ENCODE data around the gene PRDM16. TPM values are rescaled to one million over a fixed set of nuclear protein-coding genes. Genes with fewer than 3 reads are reported as not detected.

Gene PRDM16
- total RNA-seq, 2 experiments from 2014 or later = not detected

- DNase-seq (ENCODE audit: low spot score) = no peak
- Histone ChIP-seq H3K4me2 (ENCODE audit: low read length) (no peak overlapping the region), H3K4me1 (ENCODE audit: insufficient read depth, low read length, poor library complexity, severe bottlenecking) (no peaks in the 10 kb centered on the region), H3K4me3 (ENCODE audit: low read depth, low read length, poor library complexity, severe bottlenecking) (no peak overlapping the region), H3K79me2 (ENCODE audit: insufficient read depth, low read depth, low read length) (no peaks in the 10 kb centered on the region), H3K27ac (ENCODE audit: low read depth, low read length, poor library complexity, severe bottlenecking) (no peak overlapping the region), H3K36me3 (ENCODE audit: insufficient read depth, low read length) (no peaks in the 10 kb centered on the region), H3K9me3 (ENCODE audit: low read length) (no peaks in the 10 kb centered on the region), H3K9me2 (ENCODE audit: insufficient read depth, low read length) (no peaks in the 10 kb centered on the region), H2AFZ (ENCODE audit: low read length) (no peak overlapping the region), H4K20me1 (ENCODE audit: insufficient read depth, low read length) (no peaks in the 10 kb centered on the region)
- intact Hi-C loops (cut with micrococcal nuclease; ENCODE audit: unreplicated experiment) = no loop called here
- TF ChIP-seq, protein P1, sequence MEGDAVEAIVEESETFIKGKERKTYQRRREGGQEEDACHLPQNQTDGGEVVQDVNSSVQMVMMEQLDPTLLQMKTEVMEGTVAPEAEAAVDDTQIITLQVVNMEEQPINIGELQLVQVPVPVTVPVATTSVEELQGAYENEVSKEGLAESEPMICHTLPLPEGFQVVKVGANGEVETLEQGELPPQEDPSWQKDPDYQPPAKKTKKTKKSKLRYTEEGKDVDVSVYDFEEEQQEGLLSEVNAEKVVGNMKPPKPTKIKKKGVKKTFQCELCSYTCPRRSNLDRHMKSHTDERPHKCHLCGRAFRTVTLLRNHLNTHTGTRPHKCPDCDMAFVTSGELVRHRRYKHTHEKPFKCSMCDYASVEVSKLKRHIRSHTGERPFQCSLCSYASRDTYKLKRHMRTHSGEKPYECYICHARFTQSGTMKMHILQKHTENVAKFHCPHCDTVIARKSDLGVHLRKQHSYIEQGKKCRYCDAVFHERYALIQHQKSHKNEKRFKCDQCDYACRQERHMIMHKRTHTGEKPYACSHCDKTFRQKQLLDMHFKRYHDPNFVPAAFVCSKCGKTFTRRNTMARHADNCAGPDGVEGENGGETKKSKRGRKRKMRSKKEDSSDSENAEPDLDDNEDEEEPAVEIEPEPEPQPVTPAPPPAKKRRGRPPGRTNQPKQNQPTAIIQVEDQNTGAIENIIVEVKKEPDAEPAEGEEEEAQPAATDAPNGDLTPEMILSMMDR (conservative IDR thresholded peaks at IDR 0.05; ENCODE audit: low read length) = no peak
- TF ChIP-seq EZH2phosphoT487 (IDR thresholded peaks at IDR 0.05; ENCODE audit: borderline replicate concordance, low read depth, low read length) = no peak
- POLR2A ChIA-PET = no interaction called here
- CTCF ChIA-PET (ENCODE audit: unreplicated experiment) = no interaction called here
- no TSS peak for BruUV-seq (replicated peaks)
Measured at GRCh38 chr1:3236361-3236760, 167.4 kb downstream of the PRDM16 start.

DNA sequence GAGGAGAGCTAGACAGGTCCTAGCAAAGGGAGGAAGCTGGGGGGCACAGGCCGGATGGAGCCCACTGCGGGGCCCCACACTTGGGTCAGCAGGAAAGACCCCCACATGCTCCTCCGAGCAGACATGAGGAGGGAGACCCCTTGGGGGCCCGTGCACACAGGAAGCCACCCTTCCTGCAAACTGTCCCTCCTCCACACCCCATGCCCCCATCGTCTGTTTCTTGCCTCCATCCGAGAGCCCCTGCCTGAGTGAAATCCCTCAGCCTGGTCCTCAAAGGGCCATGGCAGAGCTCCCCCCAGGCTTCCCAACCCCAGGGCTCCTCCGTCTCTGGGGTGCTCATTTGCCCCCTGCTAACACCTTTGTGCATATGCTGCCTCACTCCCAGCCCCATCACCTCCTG, 168.0 kb downstream of the PRDM16 start:
- Histone ChIP-seq H3K4me3 (ENCODE audit: low read depth, low read length, poor library complexity, severe bottlenecking) (no peak overlapping the region), H3K36me3 (ENCODE audit: insufficient read depth, low read length) (no peaks in the 10 kb centered on the region), H3K27ac (ENCODE audit: low read depth, low read length, poor library complexity, severe bottlenecking) (no peak overlapping the region), H3K79me2 (ENCODE audit: insufficient read depth, low read depth, low read length) (no peaks in the 10 kb centered on the region), H3K4me2 (ENCODE audit: low read length) (no peak overlapping the region), H3K9me3 (ENCODE audit: low read length) (no peaks in the 10 kb centered on the region), H4K20me1 (ENCODE audit: insufficient read depth, low read length) (no peaks in the 10 kb centered on the region), H3K9me2 (ENCODE audit: insufficient read depth, low read length) (no peaks in the 10 kb centered on the region), H3K4me1 (ENCODE audit: insufficient read depth, low read length, poor library complexity, severe bottlenecking) (no peaks in the 10 kb centered on the region), H2AFZ (ENCODE audit: low read length) (no peak overlapping the region)
- no peak for DNase-seq (ENCODE audit: low spot score)
- CTCF ChIA-PET (ENCODE audit: unreplicated experiment) = interaction anchor here (0.6 kb wide), 1 partner anchor 1189 kb away, joined by 3 read pairs; no protein-coding TSS in a partner anchor
- BruUV-seq (replicated peaks) = no TSS peak
- intact Hi-C loops (cut with micrococcal nuclease; ENCODE audit: unreplicated experiment) = no loop called here
- POLR2A ChIA-PET = no interaction called here
- no peak for TF ChIP-seq EZH2phosphoT487 (IDR thresholded peaks at IDR 0.05; ENCODE audit: borderline replicate concordance, low read depth, low read length)
- TF ChIP-seq, protein P1 (conservative IDR thresholded peaks at IDR 0.05; ENCODE audit: low read length) = no peak

GRCh38 chr1:3237570-3237969, 168.6 kb downstream of the PRDM16 start:
- ChIA-PET CTCF (ENCODE audit: unreplicated experiment) (interaction anchor here (0.6 kb wide), 1 partner anchor 1188 kb away, joined by 3 read pairs; no protein-coding TSS in a partner anchor), POLR2A (no interaction called here)
- no peak overlapping the region for H3K4me3 ChIP-seq (ENCODE audit: low read depth, low read length, poor library complexity, severe bottlenecking)
- H3K9me3 ChIP-seq (ENCODE audit: low read length) = no peaks in the 10 kb centered on the region
- BruUV-seq (replicated peaks) = no TSS peak
- no peaks in the 10 kb centered on the region for H3K4me1 ChIP-seq (ENCODE audit: insufficient read depth, low read length, poor library complexity, severe bottlenecking)
- no peaks in the 10 kb centered on the region for H3K79me2 ChIP-seq (ENCODE audit: insufficient read depth, low read depth, low read length)
- DNase-seq (ENCODE audit: low spot score) = no peak
- H3K9me2 ChIP-seq (ENCODE audit: insufficient read depth, low read length) = no peaks in the 10 kb centered on the region
- TF ChIP-seq, protein P1 (conservative IDR thresholded peaks at IDR 0.05; ENCODE audit: low read length) = no peak
- no peak for TF ChIP-seq EZH2phosphoT487 (IDR thresholded peaks at IDR 0.05; ENCODE audit: borderline replicate concordance, low read depth, low read length)
- H2AFZ ChIP-seq (ENCODE audit: low read length) = no peak overlapping the region
- intact Hi-C loops (cut with micrococcal nuclease; ENCODE audit: unreplicated experiment) = no loop called here
- no peaks in the 10 kb centered on the region for H4K20me1 ChIP-seq (ENCODE audit: insufficient read depth, low read length)
- no peaks in the 10 kb centered on the region for H3K36me3 ChIP-seq (ENCODE audit: insufficient read depth, low read length)
- no peak overlapping the region for H3K27ac ChIP-seq (ENCODE audit: low read depth, low read length, poor library complexity, severe bottlenecking)
- H3K4me2 ChIP-seq (ENCODE audit: low read length) = no peak overlapping the region
